ENCODE results near the gene NCEH1. TPM values are rescaled to one million over a fixed set of nuclear protein-coding genes. Genes with fewer than 3 reads are reported as not detected.

The NCEH1 gene
- total and polyA plus RNA-seq, 2 of the 4 experiments (the other 2 are of a cell fraction) = 22.3 to 23.3 TPM

DNA sequence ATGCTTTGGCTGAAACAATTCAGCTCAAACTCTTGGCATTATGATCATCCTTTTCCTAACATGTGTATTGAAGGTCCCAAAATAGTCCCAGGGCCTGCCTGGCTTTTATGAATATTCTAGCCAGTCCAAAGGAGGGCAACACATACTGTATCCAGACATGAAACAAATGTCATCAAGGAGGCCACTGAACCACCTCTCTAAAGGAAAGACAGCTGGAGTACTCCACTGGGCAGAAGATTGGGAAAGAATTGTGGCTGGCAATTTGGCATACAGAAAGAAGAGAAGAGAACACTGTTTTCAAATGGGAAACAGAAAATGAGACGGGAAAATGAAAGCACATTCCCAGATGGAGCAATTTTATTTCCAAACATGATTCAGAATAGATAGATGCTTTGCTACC is 80.6 kb downstream of the NCEH1 start:
- Histone ChIP-seq H3K9ac (ENCODE audit: low read depth, low read length) (no peak overlapping the region), H4K8ac (ENCODE audit: low read depth in 2 of 2, low read length in 2 of 2) (no peak overlapping the region), H4K91ac (ENCODE audit: insufficient read depth, low read depth, low read length) (no peak overlapping the region), H3K14ac (replicated peaks; ENCODE audit: low read depth, low read length) (no peak overlapping the region), H3K23ac (ENCODE audit: low read depth, low read length) (no peak overlapping the region), H3K4me1 (ENCODE audit: control insufficient read depth, insufficient read depth, low read length) (peaks cover 13% of the 10 kb centered on the region), H3K9me1 (ENCODE audit: insufficient read depth, low read length) (peaks cover 15% of the 10 kb centered on the region), H2BK120ac (ENCODE audit: low read depth, low read length) (no peak overlapping the region), H3K27me3 (ENCODE audit: control insufficient read depth, insufficient read depth, low read length) (no peaks in the 10 kb centered on the region), H4K20me1 (ENCODE audit: insufficient read depth, low read length) (no peaks in the 10 kb centered on the region), H2BK20ac (ENCODE audit: low read depth, low read length) (no peak overlapping the region; the same call in 1 of the 2 replicates), H3K18ac (ENCODE audit: low read depth, low read length) (no peak overlapping the region), H2BK5ac (ENCODE audit: low read depth, low read length, poor library complexity, severe bottlenecking) (no peak overlapping the region), H3K36me3 (ENCODE audit: control insufficient read depth, insufficient read depth, low read length) (peaks cover 11% of the 10 kb centered on the region), H2AFZ (replicated peaks; ENCODE audit: low read length, poor library complexity) (no peak overlapping the region), H3K56ac (ENCODE audit: extremely low read depth, insufficient read depth, low read length) (no peak overlapping the region), H2AK5ac (ENCODE audit: low read depth, low read length) (no peak overlapping the region), H2AK9ac (replicated peaks; ENCODE audit: low read depth, low read length, poor library complexity) (no peak overlapping the region), H3K4me2 (ENCODE audit: low read depth, low read length) (no peak overlapping the region), H3K27ac (ENCODE audit: insufficient read depth, low read length) (no peak overlapping the region), H3K4me3 (ENCODE audit: insufficient read depth, low read depth, low read length) (no peak overlapping the region), H3K9me3 (ENCODE audit: control insufficient read depth, insufficient read depth, low read length) (no peaks in the 10 kb centered on the region), H4K5ac (ENCODE audit: low read depth, low read length) (no peak overlapping the region), H3K4ac (ENCODE audit: low read depth, low read length) (no peak overlapping the region), H3K79me1 (ENCODE audit: low read depth in 1 of 2, low read length in 2 of 2) (peaks cover 11 to 21% of the 10 kb centered on the region in 2 experiments; a peak in 3 of 4 replicates), H2BK15ac (ENCODE audit: low read depth, low read length) (no peak overlapping the region)
- CTCF ChIA-PET = interaction anchor here (1.3 kb wide), 1 partner anchor 43 kb away, joined by 3 read pairs; no protein-coding TSS in a partner anchor
- DNase-seq (no peak), ATAC-seq (ENCODE audit: low read depth) (no peak)
- POLR2A ChIA-PET (ENCODE audit: unreplicated experiment) = no interaction called here
- intact Hi-C loops (cut with micrococcal nuclease) (no loop called here), dilution Hi-C loops (cut with HindIII; ENCODE audit: low sequenced_read_pairs, unreplicated experiment) (no loop called here), in situ Hi-C loops (cut with MboI; ENCODE audit: low sequenced_read_pairs) (no loop called here)
- BruUV-seq (replicated peaks) = no TSS peak
- WGBS, 2 experiments (ENCODE audit: extremely low coverage in 2 of 2, insufficient read length in 1 of 2) = no CpG with 5 or more reads among the region's 1 CpG
- TF ChIP-seq, protein P1, sequence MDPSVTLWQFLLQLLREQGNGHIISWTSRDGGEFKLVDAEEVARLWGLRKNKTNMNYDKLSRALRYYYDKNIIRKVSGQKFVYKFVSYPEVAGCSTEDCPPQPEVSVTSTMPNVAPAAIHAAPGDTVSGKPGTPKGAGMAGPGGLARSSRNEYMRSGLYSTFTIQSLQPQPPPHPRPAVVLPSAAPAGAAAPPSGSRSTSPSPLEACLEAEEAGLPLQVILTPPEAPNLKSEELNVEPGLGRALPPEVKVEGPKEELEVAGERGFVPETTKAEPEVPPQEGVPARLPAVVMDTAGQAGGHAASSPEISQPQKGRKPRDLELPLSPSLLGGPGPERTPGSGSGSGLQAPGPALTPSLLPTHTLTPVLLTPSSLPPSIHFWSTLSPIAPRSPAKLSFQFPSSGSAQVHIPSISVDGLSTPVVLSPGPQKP (IDR thresholded peaks at IDR 0.05; ENCODE audit: borderline replicate concordance, low read depth, low read length) = no peak
- TF ChIP-seq FOS (IDR thresholded peaks at IDR 0.05; ENCODE audit: low read depth, low read length) (no peak), CEBPB (IDR thresholded peaks at IDR 0.05; ENCODE audit: low read depth, low read length) (no peak), BHLHE40 (IDR thresholded peaks at IDR 0.05; ENCODE audit: low read depth, low read length) (no peak), RFX5 (IDR thresholded peaks at IDR 0.05; ENCODE audit: low read depth, low read length) (no peak), NFE2L2 (IDR thresholded peaks at IDR 0.05; ENCODE audit: low read depth, low read length) (no peak), SMC3 (IDR thresholded peaks at IDR 0.05; ENCODE audit: low read depth, low read length) (no peak), MAFK (IDR thresholded peaks at IDR 0.05; ENCODE audit: low read depth, low read length) (no peak), RAD21 (IDR thresholded peaks at IDR 0.05; ENCODE audit: low read length) (no peak), CHD1 (IDR thresholded peaks at IDR 0.05; ENCODE audit: low read depth, low read length) (no peak), MAZ (IDR thresholded peaks at IDR 0.05; ENCODE audit: borderline replicate concordance, low read depth, low read length) (no peak), MXI1 (IDR thresholded peaks at IDR 0.05; ENCODE audit: borderline replicate concordance, low read depth, low read length) (no peak), RCOR1 (IDR thresholded peaks at IDR 0.05; ENCODE audit: insufficient replicate concordance, low read length) (no peak), POLR2A (IDR thresholded peaks at IDR 0.05; ENCODE audit: low read depth, low read length) (no peak)
- TF ChIP-seq, protein P2, sequence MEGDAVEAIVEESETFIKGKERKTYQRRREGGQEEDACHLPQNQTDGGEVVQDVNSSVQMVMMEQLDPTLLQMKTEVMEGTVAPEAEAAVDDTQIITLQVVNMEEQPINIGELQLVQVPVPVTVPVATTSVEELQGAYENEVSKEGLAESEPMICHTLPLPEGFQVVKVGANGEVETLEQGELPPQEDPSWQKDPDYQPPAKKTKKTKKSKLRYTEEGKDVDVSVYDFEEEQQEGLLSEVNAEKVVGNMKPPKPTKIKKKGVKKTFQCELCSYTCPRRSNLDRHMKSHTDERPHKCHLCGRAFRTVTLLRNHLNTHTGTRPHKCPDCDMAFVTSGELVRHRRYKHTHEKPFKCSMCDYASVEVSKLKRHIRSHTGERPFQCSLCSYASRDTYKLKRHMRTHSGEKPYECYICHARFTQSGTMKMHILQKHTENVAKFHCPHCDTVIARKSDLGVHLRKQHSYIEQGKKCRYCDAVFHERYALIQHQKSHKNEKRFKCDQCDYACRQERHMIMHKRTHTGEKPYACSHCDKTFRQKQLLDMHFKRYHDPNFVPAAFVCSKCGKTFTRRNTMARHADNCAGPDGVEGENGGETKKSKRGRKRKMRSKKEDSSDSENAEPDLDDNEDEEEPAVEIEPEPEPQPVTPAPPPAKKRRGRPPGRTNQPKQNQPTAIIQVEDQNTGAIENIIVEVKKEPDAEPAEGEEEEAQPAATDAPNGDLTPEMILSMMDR (conservative IDR thresholded peaks at IDR 0.05; ENCODE audit: low read depth, low read length) = no peak
- TF ChIP-seq, protein P3, sequence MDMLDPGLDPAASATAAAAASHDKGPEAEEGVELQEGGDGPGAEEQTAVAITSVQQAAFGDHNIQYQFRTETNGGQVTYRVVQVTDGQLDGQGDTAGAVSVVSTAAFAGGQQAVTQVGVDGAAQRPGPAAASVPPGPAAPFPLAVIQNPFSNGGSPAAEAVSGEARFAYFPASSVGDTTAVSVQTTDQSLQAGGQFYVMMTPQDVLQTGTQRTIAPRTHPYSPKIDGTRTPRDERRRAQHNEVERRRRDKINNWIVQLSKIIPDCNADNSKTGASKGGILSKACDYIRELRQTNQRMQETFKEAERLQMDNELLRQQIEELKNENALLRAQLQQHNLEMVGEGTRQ (IDR thresholded peaks at IDR 0.05; ENCODE audit: low read depth, low read length) = no peak

Data from IMR-90 (cell line).